Measurements from ENCODE around the gene ACSF2. TPM values are rescaled to one million over a fixed set of nuclear protein-coding genes. Genes with fewer than 3 reads are reported as not detected.

The ACSF2 gene
- total RNA-seq, 1 donor, result 35.8 TPM

- DNase-seq (ENCODE audit: low read depth in 2 of 3, low spot score in 2 of 3), result no peak
Measured at GRCh38 chr17:50520483-50520882, 94.5 kb downstream of the ACSF2 start.

GRCh38 chr17:50521514-50521913 lies 95.5 kb downstream of the ACSF2 start:
- no peak for DNase-seq (ENCODE audit: low read depth in 2 of 3, low spot score in 2 of 3)

- no peak for DNase-seq (ENCODE audit: low read depth in 2 of 3, low spot score in 2 of 3)
Measured at GRCh38 chr17:50522766-50523165, 96.7 kb downstream of the ACSF2 start.

GRCh38 chr17:50523208-50523607 lies 97.2 kb downstream of the ACSF2 start:
- no peak for DNase-seq (ENCODE audit: low read depth in 2 of 3, low spot score in 2 of 3)

Small RNA genes lying within 50 kb of the gene (small RNA-seq; reads per million reads assigned to genes)
- not detected for gene RF00019

Other genes with a start within 250 kb of the ACSF2 start
- gene COL1A1, start 224.6 kb upstream of the ACSF2 start, total RNA-seq, result 0.54 TPM
- gene TMEM92, start 151.8 kb upstream of the ACSF2 start, total RNA-seq, result 0.27 TPM
- gene XYLT2, start 80.1 kb upstream of the ACSF2 start, total RNA-seq, result 33.7 TPM
- gene MRPL27, start 53.0 kb upstream of the ACSF2 start, total RNA-seq, result 54.7 TPM
- 1.3 TPM for gene EME1, start 53.0 kb upstream of the ACSF2 start, total RNA-seq
- gene LRRC59, start 28.7 kb upstream of the ACSF2 start, total RNA-seq, result 59.8 TPM
- under 0.01 TPM for gene CHAD, start 42.7 kb downstream of the ACSF2 start, total RNA-seq
- gene RSAD1, start 52.6 kb downstream of the ACSF2 start, total RNA-seq, result 31.0 TPM
- gene MYCBPAP, start 82.2 kb downstream of the ACSF2 start, total RNA-seq, result 5.4 TPM
- under 0.01 TPM for gene EPN3, start 106.5 kb downstream of the ACSF2 start, total RNA-seq
- gene SPATA20, start 121.0 kb downstream of the ACSF2 start, total RNA-seq, result 50.9 TPM
- under 0.01 TPM for gene CACNA1G, start 134.5 kb downstream of the ACSF2 start, total RNA-seq
- 1.6 TPM for gene ABCC3, start 208.7 kb downstream of the ACSF2 start, total RNA-seq

All from hematopoietic multipotent progenitor cell (in vitro differentiated cells).